DND-41 (cell line): ENCODE measurements around the gene MAN2B2.
A peak's percentile ranks its signal among the peaks of the same experiment; 100 is the strongest.

Experiments used
- ATAC-seq: fragments of 200-7000 bp; cut with Tn5 transposase; 3 replicates; pipeline ENCODE4 v1.9.1; 2021; ENCODE audit warnings: low read depth; ENCODE audit not compliant: insufficient read depth
- DNase-seq: peaks from one replicate; pipeline ENCODE4 v3.0.0-alpha.2; 2020
- H2AFZ ChIP-seq: 2 replicates; pipeline ENCODE4 v1.6.0; 2012; ENCODE audit warnings: low read depth, low read length
- H3K27ac ChIP-seq: 2 replicates; pipeline ENCODE4 v1.5.1; 2012; ENCODE audit warnings: low read length, inconsistent platforms
- H3K27me3 ChIP-seq: fragments of 200-600 bp; sonication (generic); 2 replicates; pipeline ENCODE4 v1.6.0; 2012; ENCODE audit warnings: low read length, mild to moderate bottlenecking, inconsistent platforms; ENCODE audit not compliant: insufficient read depth, poor library complexity
- H3K36me3 ChIP-seq: 2 replicates; pipeline ENCODE4 v1.5.1; 2012; ENCODE audit warnings: low read length, inconsistent platforms; ENCODE audit not compliant: insufficient read depth
- H3K4me1 ChIP-seq: 2 replicates; pipeline ENCODE4 v1.5.1; 2012; ENCODE audit warnings: mild to moderate bottlenecking, low read length; ENCODE audit not compliant: insufficient read depth
- H3K4me2 ChIP-seq: 2 replicates; pipeline ENCODE4 v1.6.0; 2012; ENCODE audit warnings: mild to moderate bottlenecking, moderate library complexity, low read length, inconsistent platforms; ENCODE audit not compliant: insufficient read depth
- H3K4me3 ChIP-seq, 2 experiments: fragments of 200-600 bp in 1 of 2; shearing (Covaris generic) in 1 of 2; 2 replicates each; pipeline ENCODE4 v1.5.1; 2012 to 2016; ENCODE audit warnings: inconsistent platforms in 2 of 2, low read length in 2 of 2, mild to moderate bottlenecking in 2 of 2, low read depth in 1 of 2, moderate library complexity in 1 of 2
- H3K79me2 ChIP-seq: 2 replicates; pipeline ENCODE4 v1.6.0; 2012; ENCODE audit warnings: low read length, inconsistent platforms; ENCODE audit not compliant: insufficient read depth
- H3K9ac ChIP-seq: 2 replicates; pipeline ENCODE4 v1.6.0; 2012; ENCODE audit warnings: low read depth, mild to moderate bottlenecking, inconsistent platforms, low read length, moderate library complexity
- H3K9me3 ChIP-seq: 2 replicates; pipeline ENCODE4 v1.5.1; 2012; ENCODE audit warnings: low read length, moderate library complexity, mild to moderate bottlenecking, inconsistent platforms; ENCODE audit not compliant: insufficient read depth, severe bottlenecking
- H4K20me1 ChIP-seq: 2 replicates; pipeline ENCODE4 v1.6.0; 2012; ENCODE audit warnings: low read length; ENCODE audit not compliant: insufficient read depth
- EZH2 ChIP-seq: IDR thresholded peaks from 3 replicates; pipeline ENCODE4 v1.6.1; 2012; ENCODE audit warnings: borderline replicate concordance, low read depth, mild to moderate bottlenecking, moderate library complexity, low read length, inconsistent platforms; ENCODE audit not compliant: severe bottlenecking
- TF ChIP-seq, protein P1 (sequence below): IDR thresholded peaks from 2 replicates; pipeline ENCODE4 v1.5.1; 2012; ENCODE audit warnings: borderline replicate concordance, low read length, moderate library complexity, mild to moderate bottlenecking; ENCODE audit not compliant: poor library complexity, severe bottlenecking; ENCODE audit errors: extremely low read depth

Gene MAN2B2

GRCh38 chr4:6548201-6548881, 26.6 kb upstream of the MAN2B2 start:
- Histone ChIP-seq H3K36me3 (no peaks in the 10 kb centered on the region), H3K79me2 (no peaks in the 10 kb centered on the region), H3K9ac (no peak overlapping the region), H3K27ac (no peak overlapping the region), H3K4me3 (no peak overlapping the region), H4K20me1 (peaks cover 2% of the 10 kb centered on the region; the same call in 1 of the 2 replicates), H3K9me3 (no peaks in the 10 kb centered on the region), H3K27me3 (no peaks in the 10 kb centered on the region), H3K4me2 (no peak overlapping the region), H3K4me1 (no peaks in the 10 kb centered on the region), H2AFZ (no peak overlapping the region)
- TF ChIP-seq, protein P1, sequence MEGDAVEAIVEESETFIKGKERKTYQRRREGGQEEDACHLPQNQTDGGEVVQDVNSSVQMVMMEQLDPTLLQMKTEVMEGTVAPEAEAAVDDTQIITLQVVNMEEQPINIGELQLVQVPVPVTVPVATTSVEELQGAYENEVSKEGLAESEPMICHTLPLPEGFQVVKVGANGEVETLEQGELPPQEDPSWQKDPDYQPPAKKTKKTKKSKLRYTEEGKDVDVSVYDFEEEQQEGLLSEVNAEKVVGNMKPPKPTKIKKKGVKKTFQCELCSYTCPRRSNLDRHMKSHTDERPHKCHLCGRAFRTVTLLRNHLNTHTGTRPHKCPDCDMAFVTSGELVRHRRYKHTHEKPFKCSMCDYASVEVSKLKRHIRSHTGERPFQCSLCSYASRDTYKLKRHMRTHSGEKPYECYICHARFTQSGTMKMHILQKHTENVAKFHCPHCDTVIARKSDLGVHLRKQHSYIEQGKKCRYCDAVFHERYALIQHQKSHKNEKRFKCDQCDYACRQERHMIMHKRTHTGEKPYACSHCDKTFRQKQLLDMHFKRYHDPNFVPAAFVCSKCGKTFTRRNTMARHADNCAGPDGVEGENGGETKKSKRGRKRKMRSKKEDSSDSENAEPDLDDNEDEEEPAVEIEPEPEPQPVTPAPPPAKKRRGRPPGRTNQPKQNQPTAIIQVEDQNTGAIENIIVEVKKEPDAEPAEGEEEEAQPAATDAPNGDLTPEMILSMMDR: peak; percentile 48
- no peak for TF ChIP-seq EZH2
- ATAC-seq: peak; percentile 55; the same call in 2 of the 3 replicates
- no peak for DNase-seq

GRCh38 chr4:6548882-6549230, 26.1 kb upstream of the MAN2B2 start:
- H3K79me2 ChIP-seq: no peaks in the 10 kb centered on the region
- H3K9me3 ChIP-seq: no peaks in the 10 kb centered on the region
- no peaks in the 10 kb centered on the region for H3K27me3 ChIP-seq
- H3K9ac ChIP-seq: no peak overlapping the region
- H3K4me1 ChIP-seq: no peaks in the 10 kb centered on the region
- H2AFZ ChIP-seq: no peak overlapping the region
- peaks cover 2% of the 10 kb centered on the region; the same call in 1 of the 2 replicates for H4K20me1 ChIP-seq
- H3K4me3 ChIP-seq: no peak overlapping the region
- DNase-seq: no peak
- H3K4me2 ChIP-seq: no peak overlapping the region
- no peak for ATAC-seq
- TF ChIP-seq EZH2: no peak
- TF ChIP-seq, protein P1: no peak
- H3K36me3 ChIP-seq: no peaks in the 10 kb centered on the region
- H3K27ac ChIP-seq: no peak overlapping the region

DNA sequence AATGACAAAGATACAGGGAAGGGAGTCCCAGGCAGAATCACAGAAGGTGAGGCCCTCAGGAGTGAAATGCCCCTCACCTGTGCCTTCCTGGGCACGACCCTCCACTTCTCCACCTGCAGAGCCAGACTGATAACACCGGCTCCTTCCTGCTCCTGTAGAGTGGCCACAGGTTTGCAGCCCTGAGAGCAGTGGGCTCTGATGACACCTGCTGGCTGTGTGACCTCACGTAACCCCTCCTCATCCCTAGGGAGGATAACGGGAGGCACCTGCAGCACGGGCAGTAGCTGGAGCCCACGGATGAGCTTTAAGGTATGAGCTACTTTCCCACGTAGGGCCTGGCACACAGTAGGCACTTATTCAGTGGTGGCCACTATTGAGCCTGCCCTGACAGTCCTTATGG, 25.5 kb upstream of the MAN2B2 start:
- no peak for ATAC-seq
- no peaks in the 10 kb centered on the region for H3K27me3 ChIP-seq
- H3K4me1 ChIP-seq: no peaks in the 10 kb centered on the region
- no peak overlapping the region for H3K4me2 ChIP-seq
- H3K36me3 ChIP-seq: no peaks in the 10 kb centered on the region
- peaks cover 2% of the 10 kb centered on the region; the same call in 1 of the 2 replicates for H4K20me1 ChIP-seq
- H3K9ac ChIP-seq: no peak overlapping the region
- H3K79me2 ChIP-seq: no peaks in the 10 kb centered on the region
- H2AFZ ChIP-seq: no peak overlapping the region
- no peak for DNase-seq
- H3K27ac ChIP-seq: no peak overlapping the region
- TF ChIP-seq EZH2: no peak
- TF ChIP-seq, protein P1: no peak
- H3K4me3 ChIP-seq: no peak overlapping the region
- H3K9me3 ChIP-seq: no peaks in the 10 kb centered on the region
